Left ventricle myocardium inferior (tissue), 1 donor: ENCODE results near the gene MAPT. TPM values are rescaled to one million over a fixed set of nuclear protein-coding genes. Genes with fewer than 3 reads are reported as not detected.

Source experiments
- DNase-seq: peaks from one replicate; pipeline ENCODE4 v3.0.0-alpha.2; 2020
- H3K27ac ChIP-seq: fragments of 200-600 bp; replicated peaks from 2 replicates; pipeline ENCODE4 v1.8.0; 2021
- H3K27me3 ChIP-seq: fragments of 200-600 bp; 2 replicates; pipeline ENCODE4 v1.8.0; 2021; ENCODE audit warnings: low read depth
- H3K36me3 ChIP-seq: fragments of 200-600 bp; 2 replicates; pipeline ENCODE4 v1.8.0; 2021
- H3K4me1 ChIP-seq: fragments of 200-600 bp; 2 replicates; pipeline ENCODE4 v1.8.0; 2021
- H3K4me3 ChIP-seq: fragments of 200-600 bp; 2 replicates; pipeline ENCODE4 v1.8.0; 2021; ENCODE audit warnings: mild to moderate bottlenecking, moderate library complexity
- H3K9me3 ChIP-seq: fragments of 200-600 bp; replicated peaks from 2 replicates; pipeline ENCODE4 v1.8.0; 2021
- CTCF ChIP-seq: fragments of 200-600 bp; IDR thresholded peaks from 2 replicates; pipeline ENCODE4 v1.8.0; 2021; ENCODE audit warnings: antibody characterized with exemption, mild to moderate bottlenecking, borderline replicate concordance
- intact Hi-C: fragments of 100-400 bp; cut with micrococcal nuclease; formaldehyde crosslinking; loops from one replicate; pipeline ENCODE4 v1.11.0; 2022
- total RNA-seq: library from RNA; stranded (reverse); fragmentation: NEBNext Ultra II Directional; extraction: Animal tissue kit (Norgen Biotek cat#: 25700); gene quantifications from one replicate; pipeline ENCODE4 v1.2.1, GENCODE V29; 2021
- donor health status: DM: no; HTN: yes; CAD: no; lungs with severe emphysema.

The MAPT gene
- total RNA-seq, 1 donor from 2014 or later: 28.6 TPM

- no peak overlapping the region for H3K4me3 ChIP-seq
- peaks cover 65% of the 10 kb centered on the region for H3K27me3 ChIP-seq
- no peak for TF ChIP-seq CTCF
- no peaks in the 10 kb centered on the region for H3K9me3 ChIP-seq
- no peak for DNase-seq
- no peaks in the 10 kb centered on the region for H3K4me1 ChIP-seq
- intact Hi-C loops: no loop called here
- H3K36me3 ChIP-seq: no peaks in the 10 kb centered on the region
- no peak overlapping the region for H3K27ac ChIP-seq
Observed at GRCh38 chr17:45870342-45870974, 23.9 kb upstream of the MAPT start.

GRCh38 chr17:45871718-45872117 lies 22.6 kb upstream of the MAPT start:
- Histone ChIP-seq H3K27me3 (peaks cover 65% of the 10 kb centered on the region), H3K4me1 (no peaks in the 10 kb centered on the region), H3K27ac (no peak overlapping the region), H3K36me3 (no peaks in the 10 kb centered on the region), H3K4me3 (no peak overlapping the region), H3K9me3 (no peaks in the 10 kb centered on the region)
- intact Hi-C loops: no loop called here
- no peak for TF ChIP-seq CTCF
- DNase-seq: no peak

- H3K36me3 ChIP-seq: no peaks in the 10 kb centered on the region
- peaks cover 72% of the 10 kb centered on the region for H3K27me3 ChIP-seq
- H3K4me1 ChIP-seq: no peaks in the 10 kb centered on the region
- no peak for DNase-seq
- H3K27ac ChIP-seq: no peak overlapping the region
- H3K4me3 ChIP-seq: no peak overlapping the region
- H3K9me3 ChIP-seq: no peaks in the 10 kb centered on the region
- intact Hi-C loops: no loop called here
- TF ChIP-seq CTCF: no peak
Observed at GRCh38 chr17:45873728-45874127, 20.6 kb upstream of the MAPT start.

DNA sequence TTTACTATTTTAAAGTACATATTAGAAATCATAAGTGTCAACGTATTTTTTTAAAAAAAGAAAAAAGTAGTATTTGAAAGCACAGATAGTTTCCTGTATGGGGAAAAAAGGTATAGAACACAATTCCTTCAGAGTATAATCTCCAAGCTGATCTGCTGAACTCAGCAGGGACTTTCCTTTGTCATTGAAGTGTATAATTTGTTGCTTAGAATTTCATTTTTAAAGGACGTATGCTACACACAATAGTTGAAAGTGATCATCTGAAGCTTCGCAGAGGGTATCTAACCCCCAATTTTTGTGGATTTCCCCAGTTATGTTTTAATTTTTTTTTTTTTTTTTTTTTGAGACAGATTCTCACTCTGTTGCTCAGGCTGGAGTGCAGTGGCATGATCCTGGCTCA lies 20.2 kb upstream of the MAPT start:
- Histone ChIP-seq H3K36me3 (no peaks in the 10 kb centered on the region), H3K27me3 (peaks cover 75% of the 10 kb centered on the region), H3K4me3 (no peak overlapping the region), H3K9me3 (no peaks in the 10 kb centered on the region), H3K4me1 (no peaks in the 10 kb centered on the region), H3K27ac (no peak overlapping the region)
- no peak for DNase-seq
- TF ChIP-seq CTCF: no peak
- intact Hi-C loops: no loop called here

DNA sequence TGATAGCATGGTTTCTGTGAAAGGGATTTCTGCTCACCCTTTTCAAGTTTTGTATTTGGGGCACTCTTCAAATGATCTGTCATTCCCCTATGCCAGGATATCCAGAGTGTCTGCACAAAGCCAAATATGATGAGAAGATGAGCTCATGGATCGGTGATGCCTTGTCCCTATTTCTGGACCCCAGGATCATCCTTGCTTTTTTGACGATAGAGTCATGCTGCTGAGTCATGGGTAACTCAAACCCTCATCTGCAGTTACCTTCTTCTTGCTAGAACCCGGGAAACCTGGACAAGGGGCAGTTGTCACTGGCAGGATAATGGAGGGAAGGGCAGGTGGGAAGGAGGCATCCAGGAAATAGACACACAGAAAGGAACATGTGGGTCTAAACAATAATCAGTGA lies 17.8 kb upstream of the MAPT start:
- no peak overlapping the region for H3K4me3 ChIP-seq
- H3K9me3 ChIP-seq: no peaks in the 10 kb centered on the region
- no peaks in the 10 kb centered on the region for H3K36me3 ChIP-seq
- intact Hi-C loops: no loop called here
- DNase-seq: no peak
- no peaks in the 10 kb centered on the region for H3K4me1 ChIP-seq
- H3K27ac ChIP-seq: no peak overlapping the region
- no peak for TF ChIP-seq CTCF
- H3K27me3 ChIP-seq: peaks cover 88% of the 10 kb centered on the region
